GM12875 (cell line): ENCODE measurements around the gene DACT1.
"Not testable (repeated sequence)": the region's sequence is repeated elsewhere in the genome, so short reads cannot be mapped to it uniquely, and the experiment has no call there.

ENCODE experiments used
- H3K4me3 ChIP-seq: one replicate; pipeline ENCODE4 v1.5.1; 2011; ENCODE audit warnings: low read depth, low read length, control low read depth
- CTCF ChIP-seq: IDR thresholded peaks from 2 replicates; pipeline ENCODE4 v1.5.1; 2011; ENCODE audit warnings: low read depth, mild to moderate bottlenecking, control low read depth, inconsistent platforms, low read length, moderate library complexity, borderline replicate concordance; ENCODE audit not compliant: insufficient read depth

Gene DACT1

GRCh38 chr14:58637391-58638230, at the start of gene DACT1:
Gene DACT1 (plus strand): TSS chr14:58637962. CDS start chr14:58638203, 241 bp downstream.
- TF ChIP-seq CTCF: no peak
- H3K4me3 ChIP-seq: peak within 1 kb of the TSS; percentile 35

- not testable (repeated sequence) for H3K4me3 ChIP-seq
Measured at GRCh38 chr14:58588321-58588720, 49.4 kb upstream of the DACT1 start.

- no peak for TF ChIP-seq CTCF
- H3K4me3 ChIP-seq: no peak overlapping the region
Measured at GRCh38 chr14:58593977-58594376, 43.8 kb upstream of the DACT1 start.

GRCh38 chr14:58597041-58597440, 40.7 kb upstream of the DACT1 start:
- no peak overlapping the region for H3K4me3 ChIP-seq
- no peak for TF ChIP-seq CTCF

- no peak for TF ChIP-seq CTCF
- no peak overlapping the region for H3K4me3 ChIP-seq
Measured at GRCh38 chr14:58598028-58598803, 39.5 kb upstream of the DACT1 start.

- H3K4me3 ChIP-seq: no peak overlapping the region
- TF ChIP-seq CTCF: no peak
Measured at GRCh38 chr14:58598804-58599525, 38.8 kb upstream of the DACT1 start.

GRCh38 chr14:58599707-58600106, 38.1 kb upstream of the DACT1 start:
- no peak for TF ChIP-seq CTCF
- H3K4me3 ChIP-seq: no peak overlapping the region
